Astrocyte of the spinal cord (primary cell): Measurements from ENCODE around the gene TMEM164.
A peak's percentile ranks its signal among the peaks of the same experiment; 100 is the strongest.

Experiments used
- DNase-seq: peaks from one replicate; pipeline ENCODE4 v3.0.0; 2011; ENCODE audit warnings: low read depth, low spot score
- H3K4me3 ChIP-seq: 2 replicates; pipeline ENCODE4 v1.5.1; 2011; ENCODE audit warnings: low read depth, mild to moderate bottlenecking, low read length, moderate library complexity
- in situ Hi-C: cut with HindIII; loops from 2 replicates; pipeline ENCODE4 v1.10.0; 2017; ENCODE audit warnings: low sequenced_read_pairs
- TF ChIP-seq, protein P1 (sequence below): IDR thresholded peaks from 2 replicates; pipeline ENCODE4 v1.5.1; 2012; ENCODE audit warnings: low read depth, mild to moderate bottlenecking, low read length, inconsistent platforms

The TMEM164 gene

GRCh38 chrX:110002300-110003166 is at the start of gene TMEM164:
TSS of gene TMEM164 (plus strand) at chrX:110003114. CDS start at chrX:110003775, 661 bp downstream.
- peak; percentile 79 for DNase-seq
- TF ChIP-seq, protein P1, sequence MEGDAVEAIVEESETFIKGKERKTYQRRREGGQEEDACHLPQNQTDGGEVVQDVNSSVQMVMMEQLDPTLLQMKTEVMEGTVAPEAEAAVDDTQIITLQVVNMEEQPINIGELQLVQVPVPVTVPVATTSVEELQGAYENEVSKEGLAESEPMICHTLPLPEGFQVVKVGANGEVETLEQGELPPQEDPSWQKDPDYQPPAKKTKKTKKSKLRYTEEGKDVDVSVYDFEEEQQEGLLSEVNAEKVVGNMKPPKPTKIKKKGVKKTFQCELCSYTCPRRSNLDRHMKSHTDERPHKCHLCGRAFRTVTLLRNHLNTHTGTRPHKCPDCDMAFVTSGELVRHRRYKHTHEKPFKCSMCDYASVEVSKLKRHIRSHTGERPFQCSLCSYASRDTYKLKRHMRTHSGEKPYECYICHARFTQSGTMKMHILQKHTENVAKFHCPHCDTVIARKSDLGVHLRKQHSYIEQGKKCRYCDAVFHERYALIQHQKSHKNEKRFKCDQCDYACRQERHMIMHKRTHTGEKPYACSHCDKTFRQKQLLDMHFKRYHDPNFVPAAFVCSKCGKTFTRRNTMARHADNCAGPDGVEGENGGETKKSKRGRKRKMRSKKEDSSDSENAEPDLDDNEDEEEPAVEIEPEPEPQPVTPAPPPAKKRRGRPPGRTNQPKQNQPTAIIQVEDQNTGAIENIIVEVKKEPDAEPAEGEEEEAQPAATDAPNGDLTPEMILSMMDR: no peak
- peak within 1 kb of the TSS; percentile 62 for H3K4me3 ChIP-seq
- in situ Hi-C loops: no loop called here

- no peak overlapping the region for H3K4me3 ChIP-seq
- in situ Hi-C loops: no loop called here
- TF ChIP-seq, protein P1: no peak
- DNase-seq: no peak
Observed at GRCh38 chrX:109954333-109954732, 48.6 kb upstream of the TMEM164 start.

GRCh38 chrX:109954955-109955354 is 48.0 kb upstream of the TMEM164 start:
- in situ Hi-C loops: no loop called here
- TF ChIP-seq, protein P1: no peak
- no peak for DNase-seq
- H3K4me3 ChIP-seq: no peak overlapping the region

- TF ChIP-seq, protein P1: no peak
- in situ Hi-C loops: no loop called here
- no peak overlapping the region for H3K4me3 ChIP-seq
- DNase-seq: no peak
Observed at GRCh38 chrX:109958266-109958665, 44.6 kb upstream of the TMEM164 start.

- H3K4me3 ChIP-seq: no peak overlapping the region
- TF ChIP-seq, protein P1: no peak
- in situ Hi-C loops: no loop called here
- no peak for DNase-seq
Observed at GRCh38 chrX:109959356-109959871, 43.5 kb upstream of the TMEM164 start.

DNA sequence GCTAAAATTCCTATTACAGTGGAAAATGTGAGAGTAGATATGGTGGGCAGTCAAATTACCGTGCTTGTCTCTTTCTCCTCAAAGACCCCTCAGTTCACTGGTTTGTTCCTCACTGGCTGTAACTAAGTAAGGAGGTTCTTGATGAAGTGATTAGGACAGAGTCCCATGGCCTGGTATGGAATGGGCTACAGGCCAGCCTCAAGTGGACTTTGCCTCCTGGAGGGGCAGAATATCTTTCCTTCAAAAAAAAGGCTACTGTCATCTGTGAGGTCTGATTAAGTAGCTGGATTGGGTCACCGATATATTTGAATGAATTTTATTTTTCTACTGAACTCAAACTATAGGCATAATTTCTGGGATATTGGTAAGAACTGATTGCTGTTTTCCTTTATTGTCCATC is 38.5 kb upstream of the TMEM164 start:
- DNase-seq: no peak
- no peak overlapping the region for H3K4me3 ChIP-seq
- TF ChIP-seq, protein P1: no peak
- in situ Hi-C loops: no loop called here
